ENCODE results near the gene DLX2. TPM values are rescaled to one million over a fixed set of nuclear protein-coding genes. Genes with fewer than 3 reads are reported as not detected.

The DLX2 gene
- polyA plus RNA-seq, 3 donors = 0.08 TPM; not detected in 2

GRCh38 chr2:172081221-172082022 is 21.3 kb downstream of the DLX2 start:
- 10% methylated on average over 28 of the region's 36 CpGs for WGBS (ENCODE audit: insufficient coverage)
- Mint-ChIP-seq H3K4me3 (peak overlapping the region in 1 of 2 donors; percentile 96), H3K27me3 (ENCODE audit: low read depth in 3 of 3) (peaks cover 83 to 89% (median 83%) of the 10 kb centered on the region in 3 donors), H3K27ac (no peak overlapping the region), H3K9me3 (peaks cover 0 to 58% (median 37%) of the 10 kb centered on the region in 7 donors), H3K36me3 (peaks cover 13 to 19% of the 10 kb centered on the region in 2 donors), H3K4me1 (peaks cover 60% of the 10 kb centered on the region)
- intact Hi-C loops (cut with micrococcal nuclease) = loop anchor here in 1 of 2 donors (2.0 kb wide), 1 partner anchor 13 kb away; no protein-coding TSS in a partner anchor
- H3K79me2 ChIP-seq (ENCODE audit: insufficient read depth, low read length) = no peaks in the 10 kb centered on the region
- no peak overlapping the region for H3K4me2 ChIP-seq (replicated peaks; ENCODE audit: extremely low read depth, low read length, poor library complexity, severe bottlenecking)
- H3K27ac ChIP-seq (ENCODE audit: low read depth in 1 of 2, low read length in 2 of 2) = no peak overlapping the region
- peaks cover 60 to 62% of the 10 kb centered on the region in 2 donors for H3K4me1 ChIP-seq (ENCODE audit: control insufficient read depth in 1 of 2, insufficient read depth in 2 of 2, low read length in 2 of 2)
- no peak overlapping the region for H3K9ac ChIP-seq (ENCODE audit: insufficient read depth, low read length, poor library complexity, severe bottlenecking)
- DNase-seq = no peak
- no peak overlapping the region for H2AFZ ChIP-seq (ENCODE audit: insufficient read depth, low read depth, low read length, poor library complexity, severe bottlenecking)
- H3K9me3 ChIP-seq (replicated peaks in 1 of 2; ENCODE audit: control insufficient read depth in 1 of 2, insufficient read depth in 1 of 2, low read length in 2 of 2) = peaks cover 13 to 47% of the 10 kb centered on the region in 2 donors
- peaks cover 67 to 92% of the 10 kb centered on the region in 2 donors for H3K27me3 ChIP-seq (ENCODE audit: control insufficient read depth in 2 of 2, insufficient read depth in 2 of 2, low read length in 2 of 2)
- H3K36me3 ChIP-seq (replicated peaks in 1 of 2; ENCODE audit: control insufficient read depth in 1 of 2, insufficient read depth in 2 of 2, low read length in 2 of 2) = no peaks in the 10 kb centered on the region
- no peak overlapping the region for H3K4me3 ChIP-seq (replicated peaks in 1 of 3; ENCODE audit: low read depth in 2 of 3, low read length in 3 of 3)
- TF ChIP-seq, protein P1, sequence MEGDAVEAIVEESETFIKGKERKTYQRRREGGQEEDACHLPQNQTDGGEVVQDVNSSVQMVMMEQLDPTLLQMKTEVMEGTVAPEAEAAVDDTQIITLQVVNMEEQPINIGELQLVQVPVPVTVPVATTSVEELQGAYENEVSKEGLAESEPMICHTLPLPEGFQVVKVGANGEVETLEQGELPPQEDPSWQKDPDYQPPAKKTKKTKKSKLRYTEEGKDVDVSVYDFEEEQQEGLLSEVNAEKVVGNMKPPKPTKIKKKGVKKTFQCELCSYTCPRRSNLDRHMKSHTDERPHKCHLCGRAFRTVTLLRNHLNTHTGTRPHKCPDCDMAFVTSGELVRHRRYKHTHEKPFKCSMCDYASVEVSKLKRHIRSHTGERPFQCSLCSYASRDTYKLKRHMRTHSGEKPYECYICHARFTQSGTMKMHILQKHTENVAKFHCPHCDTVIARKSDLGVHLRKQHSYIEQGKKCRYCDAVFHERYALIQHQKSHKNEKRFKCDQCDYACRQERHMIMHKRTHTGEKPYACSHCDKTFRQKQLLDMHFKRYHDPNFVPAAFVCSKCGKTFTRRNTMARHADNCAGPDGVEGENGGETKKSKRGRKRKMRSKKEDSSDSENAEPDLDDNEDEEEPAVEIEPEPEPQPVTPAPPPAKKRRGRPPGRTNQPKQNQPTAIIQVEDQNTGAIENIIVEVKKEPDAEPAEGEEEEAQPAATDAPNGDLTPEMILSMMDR (IDR thresholded peaks at IDR 0.05) = no peak
- peaks cover 10% of the 10 kb centered on the region for H4K20me1 ChIP-seq (ENCODE audit: insufficient read depth, low read length)

GRCh38 chr2:172080641-172081220 is 22.0 kb downstream of the DLX2 start:
- Mint-ChIP-seq H3K27me3 (ENCODE audit: low read depth in 3 of 3) (peaks cover 79 to 86% (median 80%) of the 10 kb centered on the region in 3 donors), H3K4me3 (peak overlapping the region; percentile 75 to 96), H3K9me3 (peaks cover 0 to 53% (median 33%) of the 10 kb centered on the region in 7 donors), H3K36me3 (peaks cover 13 to 19% of the 10 kb centered on the region in 2 donors), H3K4me1 (peaks cover 53% of the 10 kb centered on the region), H3K27ac (peak overlapping the region in 2 of 7 donors; percentile 40 to 82)
- no peak for DNase-seq
- Histone ChIP-seq H3K9ac (ENCODE audit: insufficient read depth, low read length, poor library complexity, severe bottlenecking) (no peak overlapping the region), H2AFZ (ENCODE audit: insufficient read depth, low read depth, low read length, poor library complexity, severe bottlenecking) (peak overlapping the region; percentile 67), H3K4me1 (ENCODE audit: control insufficient read depth in 1 of 2, insufficient read depth in 2 of 2, low read length in 2 of 2) (peaks cover 53 to 55% of the 10 kb centered on the region in 2 donors), H3K36me3 (replicated peaks in 1 of 2; ENCODE audit: control insufficient read depth in 1 of 2, insufficient read depth in 2 of 2, low read length in 2 of 2) (no peaks in the 10 kb centered on the region), H3K9me3 (replicated peaks in 1 of 2; ENCODE audit: control insufficient read depth in 1 of 2, insufficient read depth in 1 of 2, low read length in 2 of 2) (peaks cover 9 to 41% of the 10 kb centered on the region in 2 donors), H3K27ac (ENCODE audit: low read depth in 1 of 2, low read length in 2 of 2) (no peak overlapping the region), H3K27me3 (ENCODE audit: control insufficient read depth in 2 of 2, insufficient read depth in 2 of 2, low read length in 2 of 2) (peaks cover 60 to 89% of the 10 kb centered on the region in 2 donors), H4K20me1 (ENCODE audit: insufficient read depth, low read length) (peaks cover 10% of the 10 kb centered on the region), H3K4me2 (replicated peaks; ENCODE audit: extremely low read depth, low read length, poor library complexity, severe bottlenecking) (peak overlapping the region; percentile 79), H3K79me2 (ENCODE audit: insufficient read depth, low read length) (no peaks in the 10 kb centered on the region), H3K4me3 (replicated peaks in 1 of 3; ENCODE audit: low read depth in 2 of 3, low read length in 3 of 3) (peak overlapping the region in 1 of 3 experiments; percentile 75)
- intact Hi-C loops (cut with micrococcal nuclease) = loop anchor here in 1 of 2 donors (2.0 kb wide), 1 partner anchor 14 kb away; no protein-coding TSS in a partner anchor
- TF ChIP-seq, protein P1 (IDR thresholded peaks at IDR 0.05) = no peak
- WGBS (ENCODE audit: insufficient coverage) = 20% methylated on average over 21 of the region's 25 CpGs
